HTR-8/SVneo (cell line): Measurements from ENCODE around the gene B4GALT1.
"Not testable (repeated sequence)": the region's sequence is repeated elsewhere in the genome, so short reads cannot be mapped to it uniquely, and the experiment has no call there.

Experiments used
- DNase-seq: peaks from one replicate; pipeline ENCODE4 v3.0.0; 2011; ENCODE audit warnings: low spot score, mixed read lengths; ENCODE audit not compliant: insufficient read length
- FAIRE-seq: peaks from 2 replicates; lab custom pipeline; 2011; peaks lifted over from hg19 to GRCh38; lab: Jason Lieb, UNC

The B4GALT1 gene

DNA sequence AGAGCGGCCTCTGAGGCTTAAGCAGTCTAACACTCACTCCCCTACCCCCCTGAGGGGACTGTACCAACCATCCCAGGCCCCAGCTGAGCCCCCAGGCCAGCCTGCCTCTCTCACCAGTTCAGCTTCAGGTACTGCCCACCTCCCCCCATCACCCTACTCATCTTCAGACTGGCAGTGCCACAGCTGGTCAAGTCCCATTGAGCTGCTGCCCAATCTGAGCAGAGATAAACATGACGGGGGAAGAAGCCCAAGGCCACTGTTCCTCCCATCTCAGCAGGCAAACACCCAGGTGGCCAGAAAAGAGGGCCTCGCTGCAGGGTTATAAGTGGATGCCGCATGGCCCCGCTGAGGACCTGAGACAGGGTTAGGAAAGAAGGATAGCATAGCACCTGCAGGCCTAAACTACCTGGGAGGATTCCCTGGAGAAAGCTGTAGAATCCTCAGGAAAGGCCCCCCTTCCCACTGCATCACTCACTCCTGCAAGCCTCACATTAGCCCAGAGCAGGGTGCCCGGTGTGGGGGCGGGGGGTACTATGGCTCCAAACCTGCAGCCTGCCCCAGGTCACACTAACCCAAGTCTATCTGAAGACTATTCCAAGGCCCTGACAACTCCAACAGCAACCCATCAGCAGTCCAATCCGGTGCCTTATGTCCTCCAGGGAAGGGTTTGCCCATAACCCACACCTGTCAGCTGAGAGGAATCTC lies 3.6 kb downstream of the B4GALT1 start:
- DNase-seq (no peak), FAIRE-seq (no peak)

DNA sequence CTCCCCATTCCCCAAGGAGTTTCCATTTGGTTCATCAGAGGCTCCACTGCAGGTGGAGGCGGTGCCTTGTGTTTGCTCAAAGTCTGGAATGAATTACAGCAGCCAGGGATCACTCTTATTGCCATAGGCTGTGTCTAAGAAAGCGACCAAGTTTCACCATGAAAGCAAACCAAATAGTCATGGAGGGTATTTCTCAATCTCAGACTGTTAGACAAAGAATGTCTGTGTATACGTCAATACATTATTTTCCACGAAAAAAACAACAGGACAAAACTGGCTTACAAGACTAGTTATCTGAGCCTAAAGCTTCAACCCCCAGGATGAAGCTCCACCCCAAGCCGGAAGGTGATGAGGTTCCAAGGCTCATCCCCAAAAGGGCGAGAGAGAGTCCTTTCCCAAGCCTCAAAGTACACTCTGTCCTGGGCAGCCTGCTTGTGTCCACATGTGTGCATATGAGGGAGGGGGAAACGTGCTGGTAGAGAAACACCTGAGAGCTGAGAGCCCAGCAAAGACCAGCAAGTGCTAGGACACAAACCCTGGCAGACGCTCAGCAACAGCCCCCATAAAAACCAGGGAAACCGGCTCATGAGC lies 4.3 kb downstream of the B4GALT1 start:
- no peak for DNase-seq
- no peak for FAIRE-seq

DNA sequence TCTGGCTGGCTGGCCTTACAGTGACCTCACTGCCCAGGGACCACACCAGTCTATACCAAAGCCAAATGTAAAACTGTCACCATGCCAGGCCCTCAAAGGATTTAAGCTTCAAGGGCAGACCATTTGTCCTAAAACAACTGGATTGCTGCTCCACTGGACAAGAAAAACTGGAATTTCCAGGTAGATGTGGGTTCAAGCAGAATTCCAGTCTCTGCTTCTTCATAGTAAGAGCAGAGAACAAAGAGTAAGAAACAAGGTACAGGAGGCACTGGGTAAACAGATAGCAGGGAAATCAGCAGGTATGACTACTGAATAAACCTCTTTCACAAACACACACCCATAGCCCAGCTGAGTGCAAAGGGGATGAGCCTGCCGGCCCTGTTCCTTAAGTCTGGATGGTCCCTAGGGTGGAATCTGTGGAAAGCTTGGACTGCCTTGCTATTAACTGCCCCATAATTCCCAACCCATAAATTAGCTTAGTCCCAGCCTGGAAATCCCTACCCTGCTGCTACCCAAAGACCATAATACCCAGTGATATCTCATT lies 5.5 kb downstream of the B4GALT1 start:
- no peak for FAIRE-seq
- DNase-seq: no peak

DNA sequence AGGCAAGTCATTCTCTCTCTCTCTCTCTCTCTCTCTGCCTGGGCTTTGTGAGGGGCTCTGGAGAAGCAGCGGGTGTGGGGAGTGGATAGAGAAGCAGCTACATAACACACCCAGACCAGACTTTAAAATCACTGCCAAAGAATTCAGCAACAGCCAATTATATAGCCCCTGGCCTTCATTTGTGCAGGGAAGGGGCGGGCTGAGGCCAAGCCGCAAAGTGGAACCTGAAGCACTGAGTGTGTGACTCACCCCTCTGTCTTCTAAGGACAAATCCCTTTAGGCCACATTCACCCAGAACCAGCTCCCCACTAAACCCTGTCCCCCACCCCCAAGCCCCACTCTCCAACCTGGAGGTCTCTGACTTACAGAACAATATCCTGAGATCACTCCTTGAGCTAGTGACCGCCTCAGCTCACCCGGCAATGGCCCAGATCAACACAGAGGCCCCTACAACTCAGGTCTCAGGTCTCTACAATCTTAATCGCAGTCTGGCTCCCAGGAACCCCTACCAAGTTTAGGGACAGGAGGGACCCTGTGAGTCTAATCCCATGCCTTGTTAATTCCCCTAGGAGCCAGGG lies 6.0 kb downstream of the B4GALT1 start:
- FAIRE-seq (no peak), DNase-seq (peak; percentile 75)

DNA sequence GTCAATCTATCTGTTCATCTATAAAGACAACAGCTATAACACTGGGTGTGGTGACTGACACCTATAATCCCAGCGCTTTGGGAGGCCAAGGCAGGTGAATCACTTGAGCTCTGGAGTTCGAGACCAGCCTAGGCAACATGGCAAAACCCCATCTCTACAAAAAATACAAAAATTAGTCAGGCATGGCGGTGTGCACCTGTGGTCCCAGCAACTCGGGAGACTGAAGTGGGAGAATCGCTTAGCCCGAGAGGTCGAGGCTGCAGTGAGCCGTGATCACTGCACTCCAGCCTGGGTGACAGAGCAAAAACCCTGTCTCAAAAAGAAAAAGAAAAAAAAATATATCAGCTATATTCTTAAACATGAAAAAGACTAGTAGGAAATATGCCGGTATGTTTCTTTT lies 6.7 kb downstream of the B4GALT1 start:
- not testable (repeated sequence) for FAIRE-seq

DNA sequence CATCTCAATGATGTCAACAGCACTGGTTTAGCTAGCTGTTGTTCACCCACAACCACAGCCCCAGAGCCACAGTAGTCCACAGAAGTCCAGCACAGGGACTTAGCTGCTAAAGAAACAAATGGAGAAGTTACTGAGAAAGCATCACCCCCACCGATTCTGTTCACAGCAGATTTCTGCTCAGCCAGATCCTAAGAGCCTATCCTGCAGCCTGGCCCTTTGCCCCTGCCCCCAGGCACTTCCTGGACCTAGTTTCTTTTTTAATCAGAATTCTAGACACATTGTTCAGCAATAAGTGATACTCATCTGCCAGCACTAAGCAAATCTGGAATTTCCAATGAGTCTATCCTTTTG lies 7.4 kb downstream of the B4GALT1 start:
- no peak for DNase-seq
- FAIRE-seq: no peak

More for the DNA sequence above, 6.7 kb downstream of the B4GALT1 start:
- DNase-seq: not testable (repeated sequence)

DNA sequence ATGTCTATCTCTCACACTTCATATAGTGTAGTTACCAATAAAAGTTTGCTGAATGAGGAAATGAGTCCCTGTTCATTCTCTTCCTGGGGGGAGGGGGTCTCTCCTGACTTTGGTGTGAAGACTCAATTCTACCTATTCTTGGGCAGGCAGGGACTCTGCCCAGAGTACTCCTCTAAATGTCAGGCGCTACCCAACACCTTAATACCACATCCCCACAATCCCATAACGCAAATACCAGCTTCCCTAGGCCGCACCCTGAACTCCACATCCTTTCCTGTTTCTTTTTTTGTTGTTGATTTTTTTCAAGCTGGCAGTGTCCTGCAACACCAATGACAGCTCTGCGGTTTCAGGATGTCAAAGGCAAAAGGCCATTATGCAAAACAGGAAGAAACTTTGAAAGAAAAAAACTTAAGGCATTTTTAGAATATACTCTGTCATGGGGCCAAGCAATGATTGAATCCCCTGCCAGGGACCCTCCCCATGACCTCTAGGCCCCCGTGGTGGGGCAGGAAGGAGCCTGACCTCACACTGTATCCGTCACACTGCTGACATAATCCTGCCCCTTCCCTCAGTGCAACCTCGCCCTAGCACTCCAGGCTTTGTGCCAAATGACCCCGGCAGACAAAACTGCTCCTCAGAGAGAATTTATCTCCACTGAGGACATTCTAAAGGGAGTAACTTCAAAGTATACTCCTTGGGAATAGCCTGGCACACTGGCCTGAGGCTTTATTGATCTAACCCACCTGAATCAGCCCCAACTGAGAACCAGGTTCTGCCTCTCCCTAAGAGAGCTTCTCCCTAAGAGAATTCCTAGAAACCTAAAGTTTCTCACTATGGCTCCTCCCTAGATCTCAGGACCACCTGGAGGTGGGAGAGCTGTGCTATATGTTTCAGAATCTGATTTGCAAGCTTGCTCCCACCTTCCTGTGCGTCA lies 8.0 kb downstream of the B4GALT1 start:
- DNase-seq (no peak), FAIRE-seq (no peak)

DNA sequence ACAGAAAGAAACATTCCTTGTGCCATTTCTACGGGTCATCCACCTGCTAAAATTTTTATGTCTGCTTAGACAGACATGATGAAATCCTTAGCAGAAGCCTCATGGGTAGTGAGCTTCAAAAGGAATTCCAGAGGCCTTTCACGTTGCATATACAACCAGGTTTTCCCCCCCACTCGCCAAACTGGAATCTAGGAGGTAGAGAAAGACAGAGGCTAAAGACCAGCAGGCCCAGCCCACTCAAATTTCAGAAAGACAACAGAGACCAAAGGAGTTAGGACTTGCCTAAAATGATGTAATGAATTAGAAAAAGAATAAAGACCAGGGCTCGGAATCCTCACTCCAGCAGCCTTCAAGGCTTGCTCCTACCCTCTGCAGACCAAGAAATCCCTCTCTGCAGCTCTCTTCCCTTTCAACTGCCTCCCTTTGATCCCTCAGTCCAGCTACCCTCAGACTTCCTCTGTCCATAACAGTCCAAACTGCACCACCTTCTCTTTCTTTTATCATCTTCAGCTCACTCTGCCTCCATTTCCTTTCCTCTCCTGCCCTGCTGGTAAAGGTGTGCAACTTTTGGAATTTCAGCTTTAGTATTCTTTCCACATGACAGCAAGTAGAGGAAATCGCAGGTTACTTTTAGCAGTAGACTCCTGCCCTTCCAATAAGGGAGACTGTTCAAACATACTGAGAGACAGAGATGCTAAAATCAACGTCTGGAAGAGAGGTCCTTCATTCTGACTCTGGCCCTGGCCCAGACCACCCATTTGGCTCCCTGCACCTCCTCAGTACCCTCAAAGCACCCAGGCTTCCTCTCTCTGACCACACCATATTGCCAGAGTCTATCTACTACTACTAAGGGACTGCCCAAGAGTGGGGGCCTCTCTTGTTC lies 8.9 kb downstream of the B4GALT1 start:
- no peak for FAIRE-seq
- no peak for DNase-seq

DNA sequence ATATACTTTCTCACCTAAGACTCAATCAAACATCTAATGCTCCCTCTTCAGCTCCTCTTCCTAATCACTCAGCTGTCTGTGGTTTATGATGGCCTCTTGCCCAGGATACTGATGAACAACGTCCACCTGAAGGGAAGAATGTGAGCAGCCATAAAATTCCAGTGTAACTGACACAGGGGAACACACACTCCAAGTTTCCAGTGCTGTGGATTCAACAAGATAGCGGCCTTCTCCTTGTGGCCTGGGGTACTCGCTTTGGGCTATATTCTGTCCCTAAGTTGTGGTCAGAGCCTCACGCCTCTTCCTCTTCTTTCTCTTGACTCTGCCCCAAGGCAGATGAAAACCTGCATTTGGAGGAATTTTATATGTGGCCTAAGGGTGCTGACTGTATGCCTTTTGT lies 11.7 kb downstream of the B4GALT1 start:
- FAIRE-seq (no peak), DNase-seq (no peak)

DNA sequence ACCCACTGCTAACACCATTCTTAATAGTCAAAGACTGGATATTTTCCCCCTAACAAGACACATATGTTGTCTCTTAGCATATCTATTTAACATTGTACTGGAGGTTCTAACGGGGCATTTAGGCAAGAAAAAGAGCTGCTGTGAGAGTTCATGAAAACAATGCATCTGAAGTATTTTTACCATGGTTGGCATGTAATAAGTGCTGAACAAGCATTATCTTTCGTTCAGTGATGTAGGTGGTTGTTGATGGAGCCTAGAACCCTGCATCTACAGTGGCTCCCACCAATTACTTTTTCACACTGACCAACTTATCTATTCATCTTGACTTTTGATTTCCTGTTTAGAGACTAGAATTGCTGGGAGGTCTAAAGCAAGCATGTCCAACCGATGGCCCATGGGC lies 12.8 kb downstream of the B4GALT1 start:
- DNase-seq (no peak), FAIRE-seq (no peak)

DNA sequence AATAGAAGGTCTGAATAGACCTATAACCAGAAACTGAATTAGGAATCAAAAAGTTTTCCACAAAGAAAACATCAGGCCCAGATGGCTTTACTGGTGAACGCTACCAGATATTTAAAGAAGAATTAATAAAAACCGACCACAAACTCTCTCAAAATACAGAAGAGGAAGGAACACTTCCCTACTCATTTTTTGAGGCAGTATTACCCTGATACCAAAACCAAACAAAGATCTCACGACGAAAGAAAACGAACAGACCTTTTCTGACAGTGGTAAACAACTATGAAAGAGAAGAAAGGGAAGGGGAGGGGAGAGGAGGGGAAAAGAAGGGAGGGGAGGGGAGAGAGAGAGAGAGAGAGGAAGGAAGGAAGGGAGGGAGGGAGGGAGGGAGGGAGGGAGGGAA lies 13.5 kb downstream of the B4GALT1 start:
- FAIRE-seq (no peak), DNase-seq (no peak)

DNA sequence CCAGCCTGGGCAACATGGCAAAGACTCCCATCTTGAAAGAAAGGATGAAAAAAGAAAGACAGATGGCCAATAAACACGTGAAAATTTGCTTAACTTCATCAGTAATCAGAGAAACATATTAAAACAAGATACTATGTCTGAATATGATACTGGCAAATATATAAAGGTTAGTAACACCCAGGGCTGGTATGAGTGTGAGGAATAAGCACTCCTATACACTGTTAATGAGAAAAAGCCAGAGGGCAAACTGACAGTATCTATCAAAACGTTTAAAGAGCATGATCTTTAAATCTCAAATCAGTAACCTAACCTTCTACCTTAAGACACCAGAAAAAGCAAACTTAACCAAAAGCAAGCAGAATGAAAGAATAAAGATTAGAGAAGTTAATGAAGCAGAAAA lies 14.1 kb downstream of the B4GALT1 start:
- DNase-seq: no peak
- no peak for FAIRE-seq

DNA sequence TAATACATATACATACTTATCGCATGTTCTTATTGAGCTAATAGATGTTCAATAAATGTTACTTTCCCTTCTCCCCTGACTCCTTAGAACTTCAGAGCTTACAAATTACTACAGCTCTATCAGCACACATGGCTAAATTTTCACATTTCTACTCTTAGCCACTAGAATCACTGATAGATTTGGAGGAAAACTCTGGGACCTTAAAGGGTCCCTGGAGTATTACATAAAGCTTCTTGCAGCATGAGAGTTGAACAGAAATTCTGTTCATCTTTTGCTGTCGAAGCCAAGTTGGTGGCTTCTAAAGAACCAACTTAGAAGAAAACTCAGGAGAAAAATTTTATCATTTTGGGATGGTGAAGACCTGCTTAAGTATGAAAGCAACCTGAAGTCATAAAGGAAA lies 15.5 kb downstream of the B4GALT1 start:
- DNase-seq: no peak
- no peak for FAIRE-seq

DNA sequence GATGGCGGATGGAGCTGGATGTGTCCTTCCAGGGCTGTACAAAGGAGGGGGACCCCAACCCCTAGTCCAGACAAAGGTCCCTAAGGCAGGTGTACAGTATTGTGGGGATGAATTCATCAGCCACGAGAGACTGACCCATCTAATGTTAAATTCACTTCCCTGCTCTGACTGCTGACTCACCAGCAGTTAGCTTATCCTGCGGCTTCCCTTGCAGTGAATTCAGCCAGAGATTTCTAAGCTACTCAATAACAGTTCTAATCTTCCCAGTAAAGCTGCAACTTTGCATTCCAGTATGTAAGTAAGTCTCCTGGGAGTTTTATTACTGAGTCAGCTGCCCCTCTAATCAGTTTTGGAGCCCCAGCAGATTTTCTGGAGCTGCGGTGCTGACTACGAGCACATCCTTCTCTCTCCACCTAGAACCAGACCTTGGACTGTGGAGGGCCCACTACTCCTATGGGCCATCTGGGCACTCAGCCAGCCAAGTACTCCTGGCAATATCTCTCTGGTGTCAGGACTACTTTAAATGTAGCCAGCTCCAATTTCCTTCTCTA lies 16.1 kb downstream of the B4GALT1 start:
- DNase-seq: no peak
- peak; percentile 57 for FAIRE-seq

DNA sequence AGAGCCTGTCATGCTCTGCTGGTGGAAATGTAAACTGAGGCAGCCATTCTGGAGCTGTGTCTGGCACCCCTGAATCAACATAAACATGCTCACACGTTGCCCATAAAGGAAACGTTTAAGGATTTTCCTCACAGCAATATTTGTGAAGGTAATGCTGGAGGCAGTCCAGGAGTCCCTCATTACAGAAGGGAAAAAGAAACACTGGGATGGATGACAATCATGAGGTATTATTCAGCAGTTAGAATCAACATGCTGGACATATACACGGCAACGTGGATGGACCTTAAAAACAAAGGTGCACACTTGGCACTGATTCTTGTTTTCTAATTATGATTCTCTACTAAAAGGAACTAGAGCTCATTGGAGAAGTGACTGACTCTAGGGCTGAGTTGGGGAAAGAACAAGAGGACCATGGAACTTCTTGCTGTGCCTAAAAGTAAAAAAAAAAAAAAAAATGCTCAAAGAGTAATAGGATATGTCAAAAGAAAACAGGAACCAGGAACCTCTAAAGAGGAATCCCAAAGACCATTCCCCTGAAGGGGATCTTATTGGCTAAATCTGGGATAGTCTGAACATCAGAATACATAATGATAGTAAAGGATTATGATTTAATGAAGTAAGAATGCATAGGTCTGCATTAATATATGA lies 18.6 kb downstream of the B4GALT1 start:
- DNase-seq (no peak), FAIRE-seq (no peak)

DNA sequence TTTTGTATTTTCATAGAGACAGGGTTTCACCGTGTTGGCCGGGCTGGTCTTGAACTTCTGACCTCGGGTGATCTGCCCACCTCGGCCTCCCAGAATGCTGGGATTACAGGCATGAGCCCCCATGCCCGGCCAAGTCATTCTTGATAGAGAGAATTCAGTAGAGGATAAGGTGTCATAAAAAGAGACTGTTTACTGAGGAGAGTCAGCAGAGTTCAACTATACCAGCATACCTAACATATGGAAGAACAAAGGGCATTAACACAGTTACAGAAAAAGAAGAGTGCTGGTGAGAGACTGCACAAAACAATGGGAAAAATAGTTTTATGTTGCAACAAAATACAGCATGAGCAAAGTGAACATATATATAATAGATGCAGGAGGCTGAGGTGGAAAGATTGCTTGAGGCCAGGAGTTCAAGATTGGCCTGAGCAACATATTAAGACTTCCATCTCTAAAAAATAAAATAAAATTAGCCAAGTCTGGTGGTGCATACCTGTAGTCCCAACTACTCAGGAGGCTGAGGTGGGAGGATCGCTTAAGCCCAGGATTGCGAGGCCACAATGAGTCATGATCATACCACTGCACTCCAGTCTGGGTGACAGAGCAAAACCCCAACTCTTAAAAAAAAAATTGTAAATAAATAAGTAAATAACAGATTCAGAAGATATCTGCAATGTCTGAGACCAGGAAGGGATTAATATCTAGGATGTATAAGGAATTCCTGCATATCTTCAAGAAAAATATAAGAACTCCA lies 19.5 kb downstream of the B4GALT1 start:
- no peak for FAIRE-seq

DNA sequence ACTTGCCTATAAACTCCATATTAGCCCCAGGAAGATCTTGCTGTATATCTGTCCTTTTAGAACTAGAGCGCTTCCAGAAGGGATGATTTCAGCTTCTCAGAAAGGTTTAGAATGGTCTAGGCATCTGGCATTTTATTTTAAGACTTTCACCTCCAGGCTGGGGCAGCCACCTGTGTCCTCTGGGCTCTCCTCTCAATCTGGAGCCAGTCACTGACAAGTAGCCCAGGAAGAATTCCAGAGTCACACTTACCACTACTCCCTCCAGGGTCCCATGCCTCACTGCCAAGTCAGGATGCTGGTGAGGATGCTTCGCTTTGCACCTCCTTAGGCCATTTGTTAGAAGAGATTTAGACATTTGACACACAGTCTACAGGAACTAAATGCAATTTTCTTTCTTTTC lies 20.8 kb downstream of the B4GALT1 start:
- FAIRE-seq: no peak
- no peak for DNase-seq

More for the DNA sequence above, 19.5 kb downstream of the B4GALT1 start:
- no peak for DNase-seq

DNA sequence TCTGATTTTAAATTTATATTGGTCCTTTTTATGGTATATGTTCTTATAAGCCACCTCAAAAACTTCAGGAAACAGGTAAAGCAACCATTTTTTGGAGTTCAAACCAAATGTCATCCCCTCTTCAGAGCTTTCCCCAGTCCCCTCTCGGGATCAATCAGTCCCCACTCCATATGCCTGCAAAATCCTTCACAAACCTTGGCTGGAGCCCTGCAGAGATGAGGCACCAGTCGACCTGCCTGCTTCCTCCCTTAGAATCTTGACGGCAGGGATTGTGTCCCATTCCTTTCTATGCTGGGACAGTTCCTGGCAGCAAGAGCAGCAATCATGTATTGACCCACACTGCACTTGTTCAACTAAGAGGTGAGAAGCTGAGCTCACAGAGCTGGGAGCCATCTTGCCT lies 22.6 kb downstream of the B4GALT1 start:
- no peak for FAIRE-seq
- DNase-seq: no peak
